GM19452 (cell line): ENCODE measurements around the gene ANKAR.
"Not testable (repeated sequence)": the region's sequence is repeated elsewhere in the genome, so short reads cannot be mapped to it uniquely, and the experiment has no call there.

Source experiments
- ATAC-seq: cut with Tn5 transposase; IDR thresholded peaks from one replicate; pipeline ENCODE4 v1.9.1; 2021; ENCODE audit not compliant: unreplicated experiment

The ANKAR gene

DNA sequence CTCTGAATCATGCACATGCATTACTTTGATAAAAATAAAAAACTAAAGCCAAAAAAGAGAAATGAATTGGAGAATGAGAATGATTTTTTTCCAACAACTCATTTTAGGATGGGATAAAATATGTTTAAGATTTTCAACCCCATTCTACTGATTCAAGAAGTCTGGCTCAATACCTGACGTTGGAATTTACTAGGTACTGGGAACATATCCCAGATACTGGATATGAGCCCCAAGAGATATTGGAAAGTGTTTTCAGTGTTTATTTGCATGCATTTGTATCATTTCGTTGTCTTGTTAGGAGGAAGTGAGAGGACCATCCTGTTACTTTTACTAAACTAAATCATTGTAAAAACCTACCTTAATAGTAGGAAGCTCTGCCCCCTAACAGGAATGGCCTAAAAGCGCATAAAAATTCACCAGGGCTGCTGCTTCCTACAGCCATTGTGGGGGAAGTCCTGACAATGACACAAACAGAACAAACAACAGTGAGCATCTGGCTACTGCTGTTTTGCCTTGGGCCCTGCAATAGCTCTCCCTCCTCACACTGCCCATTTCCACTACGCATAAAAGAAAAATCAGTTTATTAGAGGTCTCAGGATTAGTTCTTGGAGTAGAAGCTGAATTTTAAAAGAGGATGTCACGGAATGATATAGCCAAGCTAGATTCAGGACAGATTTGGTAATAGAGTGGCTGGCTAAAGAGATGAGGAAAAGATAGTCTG, 35.2 kb downstream of the ANKAR start:
- ATAC-seq, result no peak

DNA sequence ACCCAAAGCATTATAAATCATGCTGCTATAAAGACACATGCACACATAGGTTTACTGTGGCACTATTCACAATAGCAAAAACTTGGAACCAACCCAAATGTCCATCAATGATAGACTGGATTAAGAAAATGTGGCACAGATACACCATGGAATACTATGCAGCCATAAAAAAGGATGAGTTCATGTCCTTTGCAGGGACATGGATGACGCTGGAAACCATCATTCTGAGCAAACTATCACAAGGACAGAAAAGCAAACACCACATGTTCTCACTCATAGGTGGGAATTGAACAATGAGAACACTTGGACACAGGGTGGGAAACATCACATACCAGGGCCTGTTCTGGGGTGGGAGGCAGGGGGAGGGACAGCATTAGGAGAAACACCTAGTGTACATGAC, 43.1 kb downstream of the ANKAR start:
- not testable (repeated sequence) for ATAC-seq

DNA sequence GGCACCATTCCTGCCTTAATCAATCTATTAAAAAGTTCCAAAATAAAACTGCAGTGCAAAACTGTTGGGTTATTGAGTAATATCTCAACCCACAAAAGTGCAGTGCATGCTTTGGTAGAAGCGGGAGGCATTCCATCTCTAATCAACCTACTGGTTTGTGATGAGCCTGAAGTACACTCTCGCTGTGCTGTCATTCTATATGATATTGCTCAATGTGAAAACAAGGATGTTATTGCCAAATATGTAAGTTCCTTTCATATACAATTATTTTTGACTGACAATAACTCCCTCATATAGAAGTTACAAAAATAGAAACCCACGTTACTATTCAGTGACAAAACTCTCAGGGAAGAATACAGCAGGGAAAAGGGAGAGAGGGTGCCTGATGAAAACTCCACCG, 45.1 kb downstream of the ANKAR start:
- ATAC-seq, result no peak

DNA sequence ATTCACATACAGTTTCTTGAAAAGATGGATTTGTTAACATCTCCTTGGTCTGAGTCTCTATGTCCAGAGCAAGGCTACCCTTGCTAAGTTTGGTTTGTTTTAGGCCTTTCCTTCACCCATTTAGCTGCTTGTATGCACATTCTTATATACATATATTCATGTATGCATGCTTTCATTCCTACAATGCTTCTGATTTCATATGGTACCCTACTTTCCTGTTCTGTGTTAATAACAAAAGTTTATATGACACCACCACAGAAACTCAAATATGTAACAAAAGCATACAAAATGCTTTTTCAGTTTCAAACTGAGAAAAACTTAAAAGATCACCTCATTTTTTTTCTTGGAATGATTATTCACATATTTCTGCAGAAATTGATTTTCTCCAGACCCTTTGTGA, 48.7 kb downstream of the ANKAR start:
- ATAC-seq, result no peak
